HEK293 (cell line): ENCODE measurements around the gene TMEM120A.

Source experiments
- CTCF ChIA-PET: fragments of 350-600 bp; formaldehyde crosslinking; extraction: SDS; loops from one replicate; lab custom pipeline; 2021; ENCODE audit warnings: antibody characterized with exemption; lab: Yijun Ruan, JAX
- POLR2A ChIA-PET: fragments of 300-600 bp; formaldehyde crosslinking; extraction: SDS; loops from one replicate; lab custom pipeline; 2020; ENCODE audit warnings: antibody characterized with exemption, inconsistent platforms; lab: Yijun Ruan, JAX
- H3K27ac ChIP-seq: fragments of 200-500 bp; sonication (Bioruptor generic); 2 replicates; pipeline ENCODE4 v1.5.1; 2014; ENCODE audit warnings: low read depth, low read length, control low read depth, inconsistent platforms; ENCODE audit errors: extremely low read depth
- H3K36me3 ChIP-seq, 2 experiments: fragments of 200-500 bp in 1 of 2; sonication (Bioruptor generic) in 1 of 2; 1 replicate in 1 of 2; 2 replicates in 1 of 2; pipeline ENCODE4 v1.5.1; 2014 to 2017; ENCODE audit warnings: inconsistent platforms in 2 of 2, low read length in 2 of 2; ENCODE audit not compliant: control insufficient read depth in 2 of 2, insufficient read depth in 1 of 2
- H3K4me1 ChIP-seq: fragments of 200-500 bp; sonication (Bioruptor generic); 2 replicates; pipeline ENCODE4 v1.5.1; 2014; ENCODE audit warnings: mild to moderate bottlenecking, low read length, inconsistent platforms; ENCODE audit not compliant: control insufficient read depth, insufficient read depth
- H3K4me3 ChIP-seq: 2 replicates; pipeline ENCODE4 v1.5.1; 2011; ENCODE audit warnings: low read depth, mild to moderate bottlenecking, control low read depth, low read length, moderate library complexity
- H3K9me3 ChIP-seq: fragments of 200-500 bp; sonication (Bioruptor generic); 2 replicates; pipeline ENCODE4 v1.5.1; 2014; ENCODE audit warnings: low read depth, low read length, inconsistent platforms; ENCODE audit not compliant: control insufficient read depth, insufficient read depth
- PRDM10 ChIP-seq: fragments of 450-650 bp; formaldehyde crosslinking; IDR thresholded peaks from 2 replicates; pipeline ENCODE4 v1.5.1; 2016; ENCODE audit warnings: missing biosample characterization, missing genetic modification characterization
- PRDM6 ChIP-seq: fragments of 450-650 bp; formaldehyde crosslinking; IDR thresholded peaks from 2 replicates; pipeline ENCODE4 v1.5.1; 2017; ENCODE audit warnings: missing biosample characterization, missing genetic modification characterization
- TCF7L2 ChIP-seq: IDR thresholded peaks from 2 replicates; pipeline ENCODE4 v1.6.1; 2011; ENCODE audit warnings: low read depth, mild to moderate bottlenecking, inconsistent platforms, low read length, moderate library complexity, borderline replicate concordance
- WT1 ChIP-seq: fragments of 450-650 bp; formaldehyde crosslinking; IDR thresholded peaks from 2 replicates; pipeline ENCODE4 v1.5.1; 2016; ENCODE audit warnings: missing biosample characterization, missing genetic modification characterization
- YY1 ChIP-seq: fragments of 450-650 bp; formaldehyde crosslinking; IDR thresholded peaks from 2 replicates; pipeline ENCODE4 v1.5.1; 2018; ENCODE audit warnings: missing biosample characterization, missing genetic modification characterization
- ZNF19 ChIP-seq: fragments of 450-650 bp; formaldehyde crosslinking; IDR thresholded peaks from 2 replicates; pipeline ENCODE4; 2016; ENCODE audit warnings: missing biosample characterization, missing genetic modification characterization, low read depth
- ZNF202 ChIP-seq: fragments of 450-650 bp; formaldehyde crosslinking; IDR thresholded peaks from 2 replicates; pipeline ENCODE4 v1.5.1; 2016; ENCODE audit warnings: missing biosample characterization, missing genetic modification characterization, borderline replicate concordance
- ZNF580 ChIP-seq: fragments of 450-650 bp; formaldehyde crosslinking; IDR thresholded peaks from 2 replicates; pipeline ENCODE4 v1.5.1; 2016; ENCODE audit warnings: missing biosample characterization, missing genetic modification characterization
- ZNF626 ChIP-seq: fragments of 450-650 bp; sonication (Bioruptor Pico); formaldehyde crosslinking; IDR thresholded peaks from 2 replicates; pipeline ENCODE4 v1.5.1; 2018; ENCODE audit warnings: missing biosample characterization, missing genetic modification characterization, inconsistent platforms
- ZNF664 ChIP-seq: fragments of 450-650 bp; formaldehyde crosslinking; IDR thresholded peaks from 2 replicates; pipeline ENCODE4 v1.5.1; 2016; ENCODE audit warnings: missing biosample characterization, missing genetic modification characterization
- ZNF704 ChIP-seq: fragments of 450-650 bp; formaldehyde crosslinking; IDR thresholded peaks from 2 replicates; pipeline ENCODE4 v1.5.1; 2016; ENCODE audit warnings: missing biosample characterization, missing genetic modification characterization

The TMEM120A gene

GRCh38 chr7:75960372-75960771, 34.0 kb downstream of the TMEM120A start:
- Histone ChIP-seq H3K4me3 (no peak overlapping the region), H3K36me3 (peaks cover 9 to 17% of the 10 kb centered on the region in 2 experiments; a peak in 2 of 3 replicates), H3K9me3 (no peaks in the 10 kb centered on the region), H3K4me1 (no peaks in the 10 kb centered on the region), H3K27ac (no peak overlapping the region)
- CTCF ChIA-PET: interaction anchor here (2.2 kb wide), 1 partner anchor 94 kb away, joined by 6 read pairs; no protein-coding TSS in a partner anchor
- POLR2A ChIA-PET: no interaction called here
- TF ChIP-seq PRDM6 (tag by site-specific recombination): no peak
- no peak for TF ChIP-seq ZNF704 (tag by site-specific recombination)
- TF ChIP-seq TCF7L2: no peak
- no peak for TF ChIP-seq WT1 (tag by site-specific recombination)
- no peak for TF ChIP-seq ZNF19 (tag by site-specific recombination)
- no peak for TF ChIP-seq ZNF626 (tag by site-specific recombination)
- no peak for TF ChIP-seq YY1

- H3K4me3 ChIP-seq: no peak overlapping the region
- ChIA-PET POLR2A (no interaction called here), CTCF (no interaction called here)
- H3K9me3 ChIP-seq: no peaks in the 10 kb centered on the region
- H3K36me3 ChIP-seq: peaks cover 13 to 19% of the 10 kb centered on the region in 2 experiments; a peak in 2 of 3 replicates
- no peak overlapping the region for H3K27ac ChIP-seq
- TF ChIP-seq ZNF580 (tag by site-specific recombination): no peak
- peak; percentile 55 for TF ChIP-seq PRDM6 (tag by site-specific recombination)
- H3K4me1 ChIP-seq: no peaks in the 10 kb centered on the region
Observed at GRCh38 chr7:75958802-75959543, 35.4 kb downstream of the TMEM120A start.

- peaks cover 13 to 23% of the 10 kb centered on the region in 2 experiments; a peak in 2 of 3 replicates for H3K36me3 ChIP-seq
- no peak overlapping the region for H3K4me3 ChIP-seq
- CTCF ChIA-PET: interaction anchor here (1.1 kb wide), 1 partner anchor 11 kb away, joined by 3 read pairs; no protein-coding TSS in a partner anchor
- H3K27ac ChIP-seq: no peak overlapping the region
- no peaks in the 10 kb centered on the region for H3K4me1 ChIP-seq
- POLR2A ChIA-PET: interaction anchor here (1.5 kb wide), 1 partner anchor 42 kb away, joined by 5 read pairs; the partner anchor contains the start of gene POR
- no peak for TF ChIP-seq ZNF202 (tag by site-specific recombination)
- 0 out of 2 replicates have a peak, but pooled peaks have one; percentile 33 for TF ChIP-seq PRDM10 (tag by site-specific recombination)
- TF ChIP-seq ZNF664 (tag by site-specific recombination): peak; percentile 13; the same call in 1 of the 2 replicates
- no peak for TF ChIP-seq TCF7L2
- no peaks in the 10 kb centered on the region for H3K9me3 ChIP-seq
Observed at GRCh38 chr7:75957021-75957736, 37.2 kb downstream of the TMEM120A start.
